Ectodermal cell (in vitro differentiated cells): Measurements from ENCODE around the gene TBL3. TPM values are rescaled to one million over a fixed set of nuclear protein-coding genes. Genes with fewer than 3 reads are reported as not detected.

Source experiments
- H3K27ac ChIP-seq: 2 replicates; pipeline ENCODE4 v1.7.0; 2013; ENCODE audit warnings: mild to moderate bottlenecking, low read depth, low read length; ENCODE audit not compliant: insufficient read depth, poor library complexity, severe bottlenecking
- H3K27me3 ChIP-seq: 2 replicates; pipeline ENCODE4 v1.7.0; 2013; ENCODE audit warnings: mild to moderate bottlenecking, low read length; ENCODE audit not compliant: insufficient read depth, control insufficient read depth, poor library complexity, severe bottlenecking
- H3K36me3 ChIP-seq: one replicate; pipeline ENCODE4 v1.7.0; 2013; ENCODE audit warnings: low read length; ENCODE audit not compliant: control insufficient read depth, insufficient read depth
- H3K4me1 ChIP-seq: one replicate; pipeline ENCODE4 v1.7.0; 2013; ENCODE audit warnings: low read length; ENCODE audit not compliant: control insufficient read depth, insufficient read depth
- H3K4me3 ChIP-seq: 2 replicates; pipeline ENCODE4 v1.7.0; 2013; ENCODE audit warnings: low read depth, low read length, control low read depth; ENCODE audit not compliant: insufficient read depth
- H3K9me3 ChIP-seq: 2 replicates; pipeline ENCODE4 v1.7.0; 2013; ENCODE audit warnings: mild to moderate bottlenecking, low read length, moderate library complexity; ENCODE audit not compliant: control insufficient read depth
- WGBS, 2 experiments: methylation state at CpG; one replicate each; pipeline ENCODE4 v1.1.7; 2013; ENCODE audit warnings: missing lambda C conversion rate in 2 of 2; 5-methylcytosine and 5-hydroxymethylcytosine counted together
- polyA plus RNA-seq, 4 experiments: library from polyadenylated mRNA; stranded (reverse); fragments of 50-300 nt; gene quantifications; one replicate each; pipeline ENCODE4 v1.2.3, GENCODE V29; 2013

TBL3 gene
- polyA plus RNA-seq (2013, experiment 1 of 4), result 38.2 TPM
- 41.2 TPM for polyA plus RNA-seq (2013, experiment 2 of 4)
- polyA plus RNA-seq (2013, experiment 3 of 4), result 36.1 TPM
- polyA plus RNA-seq (2013, experiment 4 of 4), result 38.3 TPM

- Histone ChIP-seq H3K27me3 (no peaks in the 10 kb centered on the region), H3K36me3 (peaks cover 9% of the 10 kb centered on the region), H3K9me3 (no peaks in the 10 kb centered on the region), H3K27ac (peak within 1 kb of the TSS; percentile 72), H3K4me3 (peak within 1 kb of the TSS; percentile 85), H3K4me1 (peaks cover 6% of the 10 kb centered on the region)
- WGBS, 2 experiments, result 1% methylated on average over 78 of the region's 78 CpGs
Observed at GRCh38 chr16:1971796-1972489, at the start of gene TBL3. TBL3 (plus strand) TSS chr16:1972053; CDS start chr16:1972165, 112 bp downstream.

- Histone ChIP-seq H3K4me1 (peaks cover 28% of the 10 kb centered on the region), H3K4me3 (no peak overlapping the region), H3K36me3 (no peaks in the 10 kb centered on the region), H3K9me3 (no peaks in the 10 kb centered on the region), H3K27ac (no peak overlapping the region), H3K27me3 (peaks cover 72% of the 10 kb centered on the region)
- 92 to 93% methylated on average over 8 of the region's 8 CpGs for WGBS, 2 experiments
Observed at GRCh38 chr16:1922357-1922756, 49.5 kb upstream of the TBL3 start.

- H3K9me3 ChIP-seq, result no peaks in the 10 kb centered on the region
- 17 to 18% methylated on average over 23 to 24 of the region's 24 CpGs for WGBS, 2 experiments
- peak overlapping the region; percentile 13 for H3K4me3 ChIP-seq
- peaks cover 25% of the 10 kb centered on the region for H3K4me1 ChIP-seq
- H3K27ac ChIP-seq, result no peak overlapping the region
- no peaks in the 10 kb centered on the region for H3K36me3 ChIP-seq
- peaks cover 63% of the 10 kb centered on the region for H3K27me3 ChIP-seq
Observed at GRCh38 chr16:1923299-1924034, 48.4 kb upstream of the TBL3 start.

DNA sequence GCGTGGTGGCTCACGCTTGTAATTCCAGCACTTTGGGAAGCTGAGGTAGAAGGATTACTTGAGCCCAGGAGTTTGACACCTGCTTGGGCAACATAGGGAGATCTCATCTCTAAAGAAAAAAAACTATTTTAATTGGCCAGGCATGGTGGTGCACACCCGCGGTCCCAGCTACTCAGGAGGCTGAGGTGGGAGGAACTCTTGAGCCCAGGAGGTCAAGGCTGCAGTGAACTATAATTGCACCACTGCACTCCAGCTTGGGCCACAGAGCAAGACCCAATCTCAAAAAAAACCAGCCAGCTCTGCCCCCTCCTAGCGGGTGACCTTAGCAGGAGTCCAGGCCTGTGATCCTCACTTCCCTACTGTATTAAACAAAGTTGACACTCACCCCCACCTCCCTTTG, 47.8 kb upstream of the TBL3 start:
- H3K4me3 ChIP-seq, result peak overlapping the region; percentile 13
- H3K36me3 ChIP-seq, result no peaks in the 10 kb centered on the region
- no peaks in the 10 kb centered on the region for H3K9me3 ChIP-seq
- H3K4me1 ChIP-seq, result peaks cover 19% of the 10 kb centered on the region
- H3K27ac ChIP-seq, result no peak overlapping the region
- peaks cover 57% of the 10 kb centered on the region for H3K27me3 ChIP-seq
- 74 to 78% methylated on average over 5 of the region's 5 CpGs for WGBS, 2 experiments

DNA sequence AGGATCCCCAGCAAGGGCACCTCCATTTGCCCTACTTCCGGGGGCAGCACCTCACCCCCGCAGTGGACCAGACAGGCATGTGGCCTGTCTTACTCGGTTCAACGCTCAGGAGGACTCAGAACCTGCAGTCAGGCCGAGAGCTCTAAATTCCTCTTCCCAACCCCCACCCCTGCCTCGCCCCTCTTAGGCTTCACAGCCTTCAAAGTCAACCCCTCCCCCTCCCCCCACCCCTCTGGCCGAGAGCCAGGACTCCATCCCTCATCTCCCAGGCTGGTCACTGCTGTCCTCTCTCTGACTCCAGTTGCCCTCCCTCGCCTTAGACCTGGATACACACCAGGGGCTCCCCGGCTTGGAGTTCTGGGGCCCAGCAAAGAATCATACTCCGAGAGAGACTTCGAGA, 45.6 kb upstream of the TBL3 start:
- 56 to 60% methylated on average over 10 to 11 of the region's 11 CpGs for WGBS, 2 experiments
- Histone ChIP-seq H3K36me3 (no peaks in the 10 kb centered on the region), H3K27me3 (peaks cover 50% of the 10 kb centered on the region), H3K27ac (no peak overlapping the region), H3K4me1 (peaks cover 7% of the 10 kb centered on the region), H3K9me3 (no peaks in the 10 kb centered on the region), H3K4me3 (no peak overlapping the region)

DNA sequence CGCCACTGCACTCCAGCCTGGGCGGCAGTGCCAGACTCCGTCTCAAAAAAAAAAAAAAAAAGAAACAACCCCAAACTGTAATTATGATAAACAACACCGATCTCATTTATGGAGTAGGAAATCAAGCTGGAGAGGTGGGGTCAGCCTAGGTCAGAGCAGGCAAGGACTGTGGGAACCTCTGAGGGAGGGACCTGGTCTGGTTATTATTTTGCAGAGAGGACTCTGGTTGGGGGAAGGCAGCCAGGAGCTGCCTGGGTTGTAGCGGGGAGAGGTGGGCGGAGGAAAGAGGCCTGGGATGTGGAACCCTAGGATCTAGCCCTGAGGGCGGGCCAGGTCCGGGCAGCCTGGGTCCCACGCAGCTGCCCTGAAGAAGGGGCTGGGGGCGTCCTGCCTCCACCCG, 42.7 kb upstream of the TBL3 start:
- Histone ChIP-seq H3K27ac (no peak overlapping the region), H3K9me3 (no peaks in the 10 kb centered on the region), H3K27me3 (peaks cover 22% of the 10 kb centered on the region), H3K4me1 (no peaks in the 10 kb centered on the region), H3K4me3 (peak overlapping the region; percentile 35), H3K36me3 (no peaks in the 10 kb centered on the region)
- 38% methylated on average over 11 of the region's 11 CpGs for WGBS, 2 experiments

GRCh38 chr16:1929578-1930337, 42.1 kb upstream of the TBL3 start:
- Histone ChIP-seq H3K27me3 (peaks cover 15% of the 10 kb centered on the region), H3K4me1 (no peaks in the 10 kb centered on the region), H3K4me3 (peak overlapping the region; percentile 35), H3K36me3 (no peaks in the 10 kb centered on the region), H3K27ac (no peak overlapping the region), H3K9me3 (no peaks in the 10 kb centered on the region)
- 16 to 17% methylated on average over 70 of the region's 70 CpGs for WGBS, 2 experiments

GRCh38 chr16:1930338-1930720, 41.5 kb upstream of the TBL3 start:
- Histone ChIP-seq H3K27me3 (peaks cover 15% of the 10 kb centered on the region), H3K36me3 (no peaks in the 10 kb centered on the region), H3K4me1 (no peaks in the 10 kb centered on the region), H3K9me3 (no peaks in the 10 kb centered on the region), H3K27ac (no peak overlapping the region), H3K4me3 (no peak overlapping the region)
- WGBS, 2 experiments, result 87 to 90% methylated on average over 10 of the region's 10 CpGs

- Histone ChIP-seq H3K27ac (no peak overlapping the region), H3K36me3 (peaks cover under 1% of the 10 kb centered on the region), H3K27me3 (peaks cover 15% of the 10 kb centered on the region), H3K4me3 (no peak overlapping the region), H3K4me1 (no peaks in the 10 kb centered on the region), H3K9me3 (no peaks in the 10 kb centered on the region)
- 79 to 80% methylated on average over 19 of the region's 19 CpGs for WGBS, 2 experiments
Observed at GRCh38 chr16:1932050-1933028, 39.5 kb upstream of the TBL3 start.
